M059J (cell line): Measurements from ENCODE around the gene CD1B. TPM values are rescaled to one million over a fixed set of nuclear protein-coding genes. Genes with fewer than 3 reads are reported as not detected.
"Not testable (repeated sequence)": the region's sequence is repeated elsewhere in the genome, so short reads cannot be mapped to it uniquely, and the experiment has no call there.

Experiments used
- DNase-seq: peaks from one replicate; pipeline ENCODE4 v3.0.0-alpha.2; 2012; ENCODE audit warnings: low read depth
- total RNA-seq: library from RNA; depleted of rRNA; stranded (reverse); fragments of >200 nt; shearing (Covaris generic); gene quantifications from 2 replicates; pipeline ENCODE4 v1.2.3, GENCODE V29; 2014; rRNA removed

The CD1B gene
- total RNA-seq, 1 experiment from 2014 or later = not detected

DNA sequence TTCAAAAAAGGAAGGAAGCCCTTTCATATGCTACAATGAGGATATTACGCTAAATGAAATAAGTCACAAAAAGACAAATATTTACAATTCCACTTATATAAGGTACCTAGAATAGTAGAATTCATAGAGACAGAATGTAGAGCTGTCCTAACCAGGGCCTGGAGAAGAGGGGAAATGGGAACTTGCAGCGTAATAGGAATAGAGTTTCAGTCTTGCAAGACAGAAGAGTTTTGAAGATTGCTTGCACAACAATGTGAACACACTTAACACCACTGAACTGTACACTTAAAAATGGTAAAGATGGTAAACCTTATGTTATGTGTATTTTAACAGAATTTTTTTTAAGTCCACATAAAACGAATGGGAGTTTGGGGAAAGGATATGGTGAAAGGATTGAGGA lies 2.9 kb downstream of the CD1B start:
- no peak for DNase-seq

DNA sequence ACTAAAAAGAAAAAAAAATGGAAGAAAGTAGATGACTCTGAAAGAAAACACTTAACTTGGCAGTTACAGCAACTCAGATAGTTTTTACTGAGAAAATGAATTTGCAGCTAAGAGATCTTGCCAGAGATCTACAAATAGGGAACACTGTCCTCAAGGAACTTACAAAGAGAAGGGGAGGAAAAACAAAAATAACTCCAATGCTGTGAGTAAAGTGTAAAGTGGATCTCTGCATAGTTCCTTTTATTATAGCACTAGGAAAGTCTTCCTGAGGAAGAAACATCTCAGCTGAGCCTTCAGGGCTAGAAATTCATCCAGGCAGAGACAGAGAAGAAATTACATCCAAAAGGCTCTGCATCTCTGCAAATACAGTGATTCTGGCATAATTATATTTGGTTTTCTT lies 3.9 kb downstream of the CD1B start:
- no peak for DNase-seq

GRCh38 chr1:158324395-158324794 lies 6.9 kb downstream of the CD1B start:
- no peak for DNase-seq

GRCh38 chr1:158323866-158324265 lies 7.5 kb downstream of the CD1B start:
- no peak for DNase-seq

GRCh38 chr1:158311066-158311465 lies 20.3 kb downstream of the CD1B start:
- no peak for DNase-seq

DNA sequence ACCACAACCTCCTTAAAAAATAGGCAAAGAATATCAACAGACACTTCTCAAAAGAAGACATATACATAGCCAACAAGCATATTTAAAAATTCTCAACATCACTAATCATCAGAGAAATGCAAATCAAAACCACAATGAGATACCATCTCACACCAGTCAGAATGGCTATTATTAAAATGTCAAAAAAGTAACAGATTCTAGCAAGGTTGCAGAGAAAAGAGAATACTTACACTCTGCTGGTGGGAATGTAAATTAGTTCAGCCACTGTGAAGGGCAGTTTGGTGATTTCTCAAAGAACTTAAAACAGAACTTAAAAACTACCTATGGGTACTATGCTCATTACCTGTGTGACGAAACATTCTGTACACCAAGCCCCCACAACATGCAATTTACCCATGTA lies 20.7 kb downstream of the CD1B start:
- DNase-seq = no peak

- DNase-seq = no peak
Observed at GRCh38 chr1:158295791-158296190, 35.5 kb downstream of the CD1B start.

- no peak for DNase-seq
Observed at GRCh38 chr1:158290321-158290844, 40.9 kb downstream of the CD1B start.

DNA sequence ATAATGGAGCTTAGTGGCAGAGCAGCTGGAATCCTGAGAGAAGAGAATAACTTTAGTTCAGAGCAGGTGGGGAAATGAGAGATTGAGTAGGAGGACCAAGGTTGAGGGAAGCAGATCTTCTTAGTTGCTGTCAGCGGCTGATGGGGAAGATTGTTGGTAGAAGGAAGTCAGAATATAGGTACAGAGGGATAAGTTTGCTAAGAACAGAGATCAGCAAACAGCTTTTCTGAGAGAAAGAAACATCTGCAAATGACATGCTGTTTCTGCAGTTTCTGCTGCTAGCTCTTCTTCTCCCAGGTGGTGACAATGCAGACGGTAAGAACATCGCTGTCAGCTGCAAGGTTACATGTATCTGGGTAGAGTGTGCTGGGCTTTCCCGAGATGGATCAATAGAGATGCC lies 41.5 kb downstream of the CD1B start, which contains the start of gene CD1C:
TSS of gene CD1C (plus strand) at position 113 of the 400 bp plus-strand sequence. CDS start at position 255, 142 bp downstream.
- DNase-seq = no peak

GRCh38 chr1:158286941-158287346 lies 44.4 kb downstream of the CD1B start:
- no peak for DNase-seq

GRCh38 chr1:158286487-158286886 lies 44.8 kb downstream of the CD1B start:
- no peak for DNase-seq

DNA sequence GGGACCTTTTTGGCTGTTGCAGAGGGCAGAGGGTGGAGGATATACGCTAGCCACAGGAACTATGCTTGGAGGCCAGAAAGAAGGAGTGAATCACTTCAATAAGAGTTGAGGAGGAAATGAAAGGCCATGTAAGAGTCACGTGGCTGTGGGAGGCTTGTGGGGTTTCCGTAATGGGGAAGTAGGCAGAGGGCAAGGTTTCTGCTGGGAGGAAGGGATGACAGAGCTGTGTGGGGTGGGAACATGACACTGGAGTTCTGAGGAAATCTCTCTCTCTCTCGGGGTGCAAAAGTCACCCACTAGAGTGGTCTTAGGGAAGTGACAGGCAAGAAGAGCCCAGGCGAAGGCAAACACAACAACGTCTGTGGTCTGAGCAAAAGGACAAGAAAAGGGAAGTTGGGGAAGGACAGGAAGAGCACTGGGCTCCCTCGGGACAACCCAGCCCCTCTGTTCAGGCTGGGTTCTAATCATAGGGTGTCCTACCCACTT lies 45.5 kb downstream of the CD1B start:
- peak; percentile 18 for DNase-seq

DNA sequence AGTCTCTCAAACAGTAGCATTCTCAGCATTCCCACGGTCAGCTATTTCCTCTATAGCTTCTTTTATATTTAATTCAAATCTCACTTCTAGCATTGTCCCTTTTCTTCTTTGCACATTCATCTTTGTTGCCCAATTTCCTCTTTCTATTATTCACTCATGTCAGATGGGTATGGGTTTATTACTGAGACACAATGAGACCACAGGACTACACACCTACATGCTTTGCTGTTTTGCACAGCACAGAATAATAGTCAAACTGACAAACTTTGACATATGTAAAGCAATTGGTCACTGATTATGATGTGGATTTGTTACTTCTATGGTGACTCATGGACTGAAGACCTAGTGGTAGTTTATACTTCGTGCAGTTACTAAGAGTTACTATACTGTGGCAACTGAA lies 47.4 kb downstream of the CD1B start:
- no peak for DNase-seq

GRCh38 chr1:158282421-158282820 lies 48.9 kb downstream of the CD1B start:
- not testable (repeated sequence) for DNase-seq

Other genes starting within 250 kb of the CD1B start
- 0.34 TPM in 1 of 2 replicates, not detected in the other for gene CD1D, start 150.6 kb downstream of the CD1B start, total RNA-seq
- gene CD1A, start 77.1 kb downstream of the CD1B start, total RNA-seq = not detected in 2 replicates
- gene CD1C, start 41.6 kb downstream of the CD1B start, total RNA-seq = not detected in 2 replicates
- not detected in 2 replicates for gene CD1E, start 22.4 kb upstream of the CD1B start, total RNA-seq
- not detected in 2 replicates for gene OR10T2, start 67.9 kb upstream of the CD1B start, total RNA-seq
- gene OR10K2, start 94.7 kb upstream of the CD1B start, total RNA-seq = not detected in 2 replicates
- not detected in 2 replicates for gene OR10K1, start 130.3 kb upstream of the CD1B start, total RNA-seq
- gene OR10R2, start 140.7 kb upstream of the CD1B start, total RNA-seq = not detected in 2 replicates
- gene OR6Y1, start 222.9 kb upstream of the CD1B start, total RNA-seq = not detected in 2 replicates
- gene OR6P1, start 239.0 kb upstream of the CD1B start, total RNA-seq = not detected in 2 replicates
- gene OR10X1, start 248.4 kb upstream of the CD1B start, total RNA-seq = not detected in 2 replicates